HG03066 (cell line): ENCODE results near the gene ALAD.
"Not testable (repeated sequence)": the region's sequence is repeated elsewhere in the genome, so short reads cannot be mapped to it uniquely, and the experiment has no call there.

Experiments used
- ATAC-seq: cut with Tn5 transposase; IDR thresholded peaks from one replicate; pipeline ENCODE4 v1.9.1; 2021; ENCODE audit warnings: low read depth; ENCODE audit not compliant: unreplicated experiment

The ALAD gene

GRCh38 chr9:113375057-113376023 lies 25.7 kb downstream of the ALAD start:
- no peak for ATAC-seq

DNA sequence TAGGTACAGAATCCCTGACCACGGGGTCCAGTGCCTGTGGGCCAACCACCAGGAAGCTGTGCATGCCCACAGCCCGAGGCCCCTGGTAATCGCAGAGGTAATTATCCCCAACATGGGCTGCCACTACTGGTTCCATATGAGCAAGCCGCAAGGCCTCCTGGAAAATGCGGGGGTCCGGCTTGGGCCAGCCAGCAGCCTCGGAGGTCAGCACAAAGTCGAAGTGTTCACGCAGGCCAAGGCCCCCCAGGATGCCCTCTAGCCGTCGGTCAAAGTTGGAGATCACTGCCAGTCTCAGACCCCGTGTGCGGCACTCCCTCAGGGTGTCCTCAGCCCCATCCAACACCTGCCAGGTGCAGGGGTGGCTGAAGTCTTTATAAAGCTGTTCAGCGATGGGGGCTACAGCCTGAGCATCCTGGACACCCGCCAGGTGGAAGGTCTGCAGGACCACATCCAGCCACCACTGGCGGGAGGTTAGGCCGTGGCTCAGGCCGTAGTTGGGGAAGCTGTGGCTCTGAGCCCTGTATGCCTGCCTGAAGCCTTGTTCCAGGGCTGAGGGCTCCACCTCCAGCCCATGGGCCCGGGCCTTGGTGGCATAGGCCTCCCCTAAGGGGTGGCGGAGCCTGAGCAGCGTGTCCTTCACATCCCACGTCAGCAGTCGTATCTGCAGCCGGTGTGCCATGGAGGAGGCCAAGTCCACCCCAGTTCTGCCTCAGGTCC lies 27.2 kb downstream of the ALAD start:
- ATAC-seq, result no peak

GRCh38 chr9:113373256-113373655 lies 27.8 kb downstream of the ALAD start:
- no peak for ATAC-seq

- ATAC-seq, result no peak
These were observed 29.0 kb downstream of the ALAD start for GRCh38 chr9:113372059-113372458.

DNA sequence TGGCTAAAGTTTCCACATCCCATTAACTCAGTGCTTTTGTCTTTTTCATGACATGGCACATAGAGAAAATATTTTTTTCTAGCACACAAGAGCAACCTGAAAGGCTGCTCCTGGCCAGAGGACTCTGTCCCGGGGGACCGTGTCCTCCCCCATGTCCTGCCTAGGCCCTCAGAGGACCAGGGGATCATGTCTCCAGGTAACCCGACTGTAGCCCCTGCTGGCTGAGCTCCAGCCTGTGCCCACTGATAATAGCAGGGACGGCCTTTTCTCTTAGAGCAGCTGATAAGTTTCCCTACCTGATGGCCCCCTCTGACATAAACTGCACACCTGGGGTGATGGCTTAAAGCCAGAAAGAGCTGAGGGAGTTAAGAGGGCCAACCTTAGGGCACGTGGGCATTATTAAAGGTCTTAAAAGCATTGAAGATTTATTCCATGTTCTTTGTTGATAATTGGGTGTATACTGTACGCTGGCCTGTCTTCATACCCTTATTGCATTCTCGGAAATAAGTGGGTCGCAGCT lies 30.2 kb downstream of the ALAD start:
- ATAC-seq, result no peak

- ATAC-seq, result no peak
These were observed 31.3 kb downstream of the ALAD start for GRCh38 chr9:113369855-113370140.

DNA sequence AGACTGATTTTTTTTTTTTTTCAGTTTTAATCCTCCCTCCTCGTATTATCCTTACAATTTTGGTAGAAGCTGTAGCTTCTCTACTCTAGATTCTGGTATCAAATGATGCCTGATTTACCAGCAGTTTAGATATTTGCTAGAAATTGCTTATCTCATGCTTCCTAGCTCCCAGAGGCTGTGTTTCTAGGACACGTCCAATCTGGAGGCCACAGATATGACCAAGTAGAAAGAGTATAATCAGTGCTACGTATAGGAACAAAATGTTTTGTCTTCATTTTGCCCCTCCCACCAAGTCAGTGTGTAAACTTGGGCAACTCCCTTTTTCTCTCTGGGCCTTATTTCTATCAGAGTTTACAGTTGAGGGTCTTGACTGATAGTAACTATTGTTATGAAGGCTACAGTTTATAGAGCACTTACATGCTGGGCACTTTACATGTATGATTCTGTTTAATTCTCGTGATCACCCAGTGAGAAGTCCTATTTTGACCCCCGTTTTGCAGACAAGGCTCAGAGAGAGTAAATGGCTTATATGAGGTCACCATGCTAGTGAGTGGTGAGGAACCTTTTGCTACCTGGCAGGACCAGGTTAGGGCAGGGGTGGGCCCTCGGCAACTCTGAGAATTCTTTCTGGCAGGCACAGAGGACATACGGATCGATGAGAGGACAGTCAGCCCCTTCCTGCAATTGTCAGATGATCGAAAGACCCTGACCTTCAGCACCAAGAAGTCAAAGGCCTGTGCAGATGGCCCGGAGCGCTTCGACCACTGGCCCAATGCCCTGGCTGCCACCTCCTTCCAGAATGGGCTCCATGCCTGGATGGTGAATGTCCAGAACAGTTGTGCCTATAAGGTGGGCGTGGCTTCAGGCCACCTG lies 31.9 kb downstream of the ALAD start:
- no peak for ATAC-seq

DNA sequence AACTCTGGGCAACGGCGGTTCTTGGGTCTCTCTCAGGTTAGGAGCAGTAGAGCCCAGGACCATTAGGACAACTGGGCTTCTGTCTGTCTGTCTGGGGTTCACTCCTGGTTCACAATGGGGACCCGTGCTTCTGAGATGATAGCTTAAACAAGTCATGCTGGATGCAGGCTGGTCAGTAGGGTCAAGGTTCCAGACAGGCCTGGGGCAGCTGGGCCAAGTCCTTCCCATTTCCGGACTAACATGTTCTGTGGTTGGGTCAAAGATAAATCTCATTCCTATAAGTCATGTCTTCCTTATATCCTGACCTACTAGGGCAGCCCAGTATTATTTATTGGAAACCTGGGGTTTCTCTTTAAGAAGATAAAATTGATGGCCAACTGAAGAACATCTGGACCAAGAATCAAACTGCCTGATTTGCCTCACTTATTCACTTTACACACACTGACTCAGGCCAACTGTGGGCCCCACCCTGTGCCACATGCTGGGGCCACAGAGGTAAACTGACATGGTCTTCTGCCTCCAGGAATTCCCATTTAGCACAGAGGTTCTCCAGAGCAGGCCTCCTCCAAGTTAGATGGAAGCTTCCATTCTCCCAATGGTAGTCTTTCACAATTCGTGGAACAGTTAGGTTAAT lies 32.6 kb downstream of the ALAD start:
- no peak for ATAC-seq

DNA sequence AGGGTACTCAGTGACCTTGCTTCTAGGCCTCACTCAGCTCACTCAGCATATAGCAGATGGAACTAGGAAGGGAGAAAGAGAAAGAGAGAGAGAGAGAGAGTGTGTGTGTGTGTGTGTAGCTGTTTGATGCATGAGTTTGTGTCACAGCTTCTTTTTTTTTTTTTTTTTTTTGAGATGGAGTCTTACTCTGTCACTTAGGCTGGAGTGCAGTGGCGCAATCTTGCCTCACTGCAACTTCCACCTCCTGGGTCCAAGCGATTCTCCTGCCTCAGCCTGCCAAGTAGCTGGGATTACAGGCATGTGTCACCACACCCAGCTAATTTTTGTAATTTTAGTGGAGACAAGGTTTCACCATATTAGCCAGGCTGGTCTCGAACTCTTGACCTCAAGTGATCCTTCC lies 35.4 kb downstream of the ALAD start:
- not testable (repeated sequence) for ATAC-seq

DNA sequence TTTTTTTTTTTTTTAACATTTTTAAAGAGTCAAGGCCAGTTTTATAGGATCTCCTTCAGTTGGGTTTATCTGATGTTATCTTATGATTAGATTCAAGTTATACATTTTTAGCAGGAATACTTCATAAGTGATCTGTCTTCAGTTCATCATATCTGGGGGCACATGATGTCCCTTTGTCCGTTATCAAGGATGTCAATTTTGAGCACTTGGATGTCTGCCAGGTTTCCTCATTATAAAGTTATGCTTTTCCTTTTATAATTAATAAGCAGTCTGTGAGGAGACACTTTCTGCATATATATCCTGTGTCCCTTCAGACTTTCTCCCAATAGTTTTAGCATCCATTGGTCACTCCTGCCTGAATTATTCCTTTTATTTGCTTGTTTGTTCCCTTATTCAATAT lies 36.1 kb downstream of the ALAD start:
- ATAC-seq, result no peak

DNA sequence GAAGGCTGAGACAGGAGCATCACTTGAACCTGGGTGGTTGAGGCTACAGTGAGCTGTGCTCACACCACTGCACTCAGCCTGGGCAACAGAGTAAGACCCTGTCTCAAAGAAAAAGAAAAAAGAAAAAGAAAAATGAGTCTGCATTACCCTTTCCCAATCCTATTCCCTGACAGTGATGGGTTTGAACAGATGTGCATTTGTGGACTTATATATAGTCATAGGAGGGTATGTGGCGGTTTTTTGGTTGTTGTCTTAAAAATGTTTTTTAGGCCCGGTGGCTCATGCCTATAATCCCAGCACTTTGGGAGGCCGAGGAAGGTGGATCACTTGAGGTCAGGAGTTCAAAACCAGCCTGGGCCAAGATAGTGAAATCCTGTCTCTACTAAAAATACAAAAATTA lies 37.7 kb downstream of the ALAD start:
- no peak for ATAC-seq

DNA sequence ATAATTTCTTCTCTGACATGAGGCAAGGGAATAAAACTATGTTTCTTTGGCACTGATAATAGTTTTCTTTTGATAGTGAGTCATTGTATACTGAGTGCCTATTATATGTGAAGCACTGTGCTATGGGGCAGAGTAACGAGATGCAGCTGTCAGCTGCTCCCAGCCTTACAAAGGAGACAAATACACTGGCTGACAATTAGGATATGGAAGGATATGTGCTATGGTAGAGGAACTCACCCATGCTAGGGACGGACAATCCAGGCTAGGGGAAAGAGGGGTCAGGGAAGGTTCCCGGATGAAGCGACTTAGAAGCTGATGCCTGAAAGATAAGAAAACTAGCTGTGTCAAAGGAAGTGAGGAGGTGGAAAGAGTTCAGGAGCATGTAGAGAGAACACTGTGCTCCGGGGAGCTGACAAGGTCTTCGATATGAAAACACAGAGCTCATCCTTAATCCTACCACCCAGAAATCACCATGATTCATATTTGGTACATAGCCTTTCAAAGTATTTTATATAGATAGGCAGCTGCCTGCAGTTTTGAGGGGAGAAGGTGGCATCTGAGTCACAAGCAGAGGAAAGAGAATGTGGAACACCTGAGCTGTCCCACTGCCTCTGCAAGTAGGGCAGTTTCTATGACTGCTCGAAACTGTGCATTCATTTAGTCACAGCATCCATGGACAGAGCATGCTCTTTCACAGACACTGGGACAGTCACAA lies 39.6 kb downstream of the ALAD start:
- ATAC-seq, result no peak

DNA sequence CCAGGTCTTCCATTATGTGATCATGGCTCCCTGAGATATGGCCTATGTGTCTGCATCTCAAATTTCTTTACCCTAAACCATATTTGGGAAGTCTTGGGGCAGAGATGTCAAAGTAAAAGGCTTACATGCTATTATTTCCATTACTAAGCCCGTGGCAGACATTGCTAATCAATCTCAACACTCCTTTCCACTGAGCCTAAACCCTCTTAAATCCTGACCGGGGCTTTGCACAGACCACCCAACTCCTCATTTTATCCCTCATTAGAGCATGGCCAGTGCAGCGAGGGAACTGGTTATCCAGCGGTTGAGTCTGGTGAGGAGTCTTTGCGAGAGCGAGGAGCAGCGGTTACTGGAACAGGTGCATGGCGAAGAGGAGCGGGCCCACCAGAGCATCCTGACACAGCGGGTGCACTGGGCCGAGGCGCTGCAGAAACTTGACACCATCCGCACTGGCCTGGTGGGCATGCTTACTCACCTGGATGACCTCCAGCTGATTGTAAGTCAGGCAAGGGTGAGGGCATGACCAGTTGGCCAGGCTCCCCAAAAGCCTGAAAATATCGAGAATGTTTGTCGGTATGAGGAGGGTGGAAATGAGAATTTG lies 40.7 kb downstream of the ALAD start:
- no peak for ATAC-seq

DNA sequence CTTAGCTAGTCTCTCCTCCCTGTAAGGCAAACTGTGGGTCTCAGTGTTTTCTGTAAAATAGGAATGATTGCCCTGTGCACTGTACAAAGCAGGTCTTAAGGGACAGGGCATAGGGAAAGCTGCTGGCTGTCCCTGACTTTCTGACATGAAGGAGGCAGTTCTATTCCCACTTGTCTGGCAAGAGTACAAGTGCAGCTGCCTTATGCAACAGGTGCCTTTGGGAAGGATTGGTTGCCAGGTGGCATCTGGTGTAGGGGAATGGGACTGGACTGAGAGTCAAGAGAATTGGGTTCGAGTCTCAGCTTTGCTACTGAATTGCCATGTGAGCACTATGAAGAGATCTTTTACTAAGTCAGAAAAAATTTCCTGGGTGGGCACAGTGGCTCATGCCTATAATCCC lies 41.7 kb downstream of the ALAD start:
- no peak for ATAC-seq

DNA sequence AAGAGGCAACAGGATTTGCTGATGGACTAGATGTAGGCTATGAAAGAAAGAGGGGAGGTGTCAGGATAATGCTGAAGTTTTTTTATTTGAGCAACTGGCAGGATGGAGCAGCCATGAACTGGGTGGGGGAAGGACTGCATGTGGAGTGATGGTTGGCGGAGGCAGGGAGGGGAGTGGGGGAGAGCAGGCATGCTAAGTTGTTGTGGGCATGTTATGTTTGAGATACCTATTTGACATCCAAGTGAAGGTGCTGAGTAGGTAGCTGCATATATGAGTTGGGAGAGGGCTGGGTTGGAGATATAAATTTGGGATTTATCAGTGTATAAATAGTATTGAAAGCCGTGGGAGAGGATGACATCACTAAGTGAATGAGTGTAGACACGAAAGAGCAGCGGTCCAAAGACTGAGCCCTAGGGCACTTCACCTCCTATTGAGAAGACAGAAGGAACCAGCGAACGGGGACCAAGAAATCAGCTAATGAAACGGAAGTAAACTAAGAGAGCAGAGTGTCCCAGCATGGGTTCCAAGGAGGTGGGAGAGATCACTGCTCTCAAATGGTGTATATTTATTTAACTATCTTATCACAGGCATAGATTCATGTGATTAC lies 44.3 kb downstream of the ALAD start:
- ATAC-seq, result no peak

DNA sequence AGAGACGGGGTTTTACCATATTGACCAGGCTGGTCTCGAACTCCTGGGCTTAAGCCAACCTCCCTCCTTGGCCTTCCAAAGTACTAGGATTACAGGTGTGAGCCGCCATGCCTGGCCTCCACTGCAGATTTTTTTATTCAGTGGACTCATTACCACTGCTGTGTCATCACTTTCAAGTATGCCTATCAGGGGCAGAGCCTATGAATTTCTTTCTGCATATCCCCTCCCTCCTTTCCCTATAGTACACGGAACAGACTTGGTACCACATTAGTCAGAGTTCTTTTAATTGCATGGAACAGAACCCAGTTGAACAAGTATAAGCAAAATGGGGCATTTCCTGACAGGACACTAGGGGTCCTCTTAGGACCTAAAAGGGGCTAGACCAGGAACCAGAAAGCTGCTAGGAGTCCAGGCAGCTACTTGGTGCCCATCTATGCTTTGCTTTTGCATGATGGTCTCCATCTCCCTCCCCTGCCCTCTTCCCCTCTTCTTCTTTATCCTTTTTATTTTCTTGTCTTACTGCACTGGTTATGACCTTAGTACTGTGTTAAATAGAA lies 46.0 kb downstream of the ALAD start:
- no peak for ATAC-seq

- no peak for ATAC-seq
These were observed 48.7 kb downstream of the ALAD start for GRCh38 chr9:113352411-113352810.

DNA sequence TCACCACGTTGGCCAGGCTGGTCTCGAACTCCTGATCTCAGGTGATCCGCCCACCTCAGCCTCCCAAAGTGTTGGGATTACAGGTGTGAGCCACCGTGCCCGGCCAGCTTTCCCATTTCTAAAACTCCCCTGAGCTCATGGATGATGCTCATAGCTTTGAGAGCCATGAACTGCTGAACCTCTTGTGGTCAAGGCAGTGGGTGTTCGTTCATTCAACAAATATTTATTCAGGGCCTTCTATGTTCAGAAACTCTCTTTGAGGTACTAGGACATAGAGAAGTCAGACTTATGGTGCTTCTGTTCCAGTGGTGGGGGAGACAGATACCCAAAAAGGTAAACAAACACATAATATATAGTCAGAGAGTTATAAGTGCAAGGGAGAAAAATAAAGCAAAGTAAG lies 49.1 kb downstream of the ALAD start:
- ATAC-seq, result no peak

DNA sequence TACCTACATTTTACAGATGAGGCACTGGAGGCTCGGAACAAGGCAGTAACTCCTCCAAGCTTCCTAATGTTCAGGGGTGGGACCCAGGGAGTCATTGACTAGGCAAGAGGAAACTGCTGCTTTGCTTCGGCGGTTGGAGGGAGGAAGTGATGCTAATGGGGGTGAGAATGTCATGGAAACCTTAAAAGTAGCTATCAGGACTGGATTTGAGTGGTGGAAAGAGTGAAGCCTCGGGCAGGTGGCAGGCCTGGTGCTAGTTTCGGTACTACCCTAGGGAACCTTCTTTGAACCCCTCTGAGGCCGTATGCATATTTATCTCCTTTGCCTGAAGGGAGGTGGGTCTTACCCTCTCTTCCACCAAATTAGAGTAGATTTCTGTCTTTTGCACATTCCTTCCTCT lies 50.1 kb downstream of the ALAD start:
- ATAC-seq, result no peak
